Retinal pigment epithelial cell (primary cell): ENCODE results near the gene DHX40.
A peak's percentile ranks its signal among the peaks of the same experiment; 100 is the strongest.

Experiments used
- DNase-seq: peaks from one replicate; pipeline ENCODE4 v3.0.0-alpha.2; 2010; ENCODE audit warnings: low read depth
- H3K4me3 ChIP-seq: 2 replicates; pipeline ENCODE4 v1.5.1; 2011; ENCODE audit warnings: mild to moderate bottlenecking, low read length, control low read depth, moderate library complexity
- TF ChIP-seq, protein P1 (sequence below): conservative IDR thresholded peaks from 2 replicates; pipeline ENCODE4 v1.5.1; 2011; ENCODE audit warnings: low read depth, low read length, control low read depth, inconsistent platforms

DHX40 gene

DNA sequence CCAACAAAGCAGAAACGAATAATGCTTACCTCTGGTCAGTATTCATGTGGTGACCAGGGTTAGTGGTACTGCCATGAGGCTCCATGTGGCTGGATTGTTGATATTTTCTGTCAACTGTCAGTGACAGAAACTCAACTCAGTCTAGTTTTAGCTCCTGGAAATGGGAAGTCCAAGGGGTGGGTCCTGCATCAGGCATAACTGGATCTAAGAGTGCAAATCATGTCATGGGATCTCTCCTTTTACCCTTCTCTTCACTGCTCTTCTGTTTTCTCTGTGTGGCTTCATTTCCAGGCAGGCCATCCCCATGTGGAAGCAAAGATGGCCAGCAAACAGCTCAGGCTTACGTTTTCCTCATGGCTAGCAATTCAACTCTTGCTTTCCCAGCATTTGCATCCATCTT lies 39.0 kb upstream of the DHX40 start:
- DNase-seq: no peak
- H3K4me3 ChIP-seq: no peak overlapping the region
- TF ChIP-seq, protein P1, sequence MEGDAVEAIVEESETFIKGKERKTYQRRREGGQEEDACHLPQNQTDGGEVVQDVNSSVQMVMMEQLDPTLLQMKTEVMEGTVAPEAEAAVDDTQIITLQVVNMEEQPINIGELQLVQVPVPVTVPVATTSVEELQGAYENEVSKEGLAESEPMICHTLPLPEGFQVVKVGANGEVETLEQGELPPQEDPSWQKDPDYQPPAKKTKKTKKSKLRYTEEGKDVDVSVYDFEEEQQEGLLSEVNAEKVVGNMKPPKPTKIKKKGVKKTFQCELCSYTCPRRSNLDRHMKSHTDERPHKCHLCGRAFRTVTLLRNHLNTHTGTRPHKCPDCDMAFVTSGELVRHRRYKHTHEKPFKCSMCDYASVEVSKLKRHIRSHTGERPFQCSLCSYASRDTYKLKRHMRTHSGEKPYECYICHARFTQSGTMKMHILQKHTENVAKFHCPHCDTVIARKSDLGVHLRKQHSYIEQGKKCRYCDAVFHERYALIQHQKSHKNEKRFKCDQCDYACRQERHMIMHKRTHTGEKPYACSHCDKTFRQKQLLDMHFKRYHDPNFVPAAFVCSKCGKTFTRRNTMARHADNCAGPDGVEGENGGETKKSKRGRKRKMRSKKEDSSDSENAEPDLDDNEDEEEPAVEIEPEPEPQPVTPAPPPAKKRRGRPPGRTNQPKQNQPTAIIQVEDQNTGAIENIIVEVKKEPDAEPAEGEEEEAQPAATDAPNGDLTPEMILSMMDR: no peak

DNA sequence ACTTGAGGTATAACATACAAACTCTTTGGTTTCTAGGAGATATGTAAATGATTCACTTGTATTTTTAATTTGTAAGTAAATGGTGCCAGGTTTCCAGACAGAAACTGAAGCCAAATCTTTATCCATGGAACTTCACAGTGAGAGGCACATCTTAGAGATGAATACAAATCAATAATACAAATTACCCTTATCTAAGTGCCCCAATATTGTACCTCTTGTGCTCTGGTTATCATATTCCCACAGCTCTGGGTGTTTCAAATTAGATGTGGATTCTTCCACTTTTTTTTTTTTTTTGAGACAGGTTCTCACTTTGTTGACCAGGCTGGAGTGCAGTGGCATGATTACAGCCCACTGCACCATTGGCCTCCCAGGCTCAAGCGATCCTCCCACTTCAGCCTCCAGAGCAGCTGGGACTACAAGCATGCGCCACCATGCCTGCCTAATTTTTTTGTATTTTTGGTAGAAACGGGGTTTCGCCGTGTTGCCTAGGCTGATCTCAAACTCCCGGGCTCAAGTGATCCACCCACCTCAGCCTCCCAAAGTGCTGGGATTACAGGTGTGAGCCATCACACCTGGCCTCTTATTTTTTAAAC lies 38.0 kb upstream of the DHX40 start:
- H3K4me3 ChIP-seq: no peak overlapping the region
- DNase-seq: no peak
- TF ChIP-seq, protein P1: no peak

DNA sequence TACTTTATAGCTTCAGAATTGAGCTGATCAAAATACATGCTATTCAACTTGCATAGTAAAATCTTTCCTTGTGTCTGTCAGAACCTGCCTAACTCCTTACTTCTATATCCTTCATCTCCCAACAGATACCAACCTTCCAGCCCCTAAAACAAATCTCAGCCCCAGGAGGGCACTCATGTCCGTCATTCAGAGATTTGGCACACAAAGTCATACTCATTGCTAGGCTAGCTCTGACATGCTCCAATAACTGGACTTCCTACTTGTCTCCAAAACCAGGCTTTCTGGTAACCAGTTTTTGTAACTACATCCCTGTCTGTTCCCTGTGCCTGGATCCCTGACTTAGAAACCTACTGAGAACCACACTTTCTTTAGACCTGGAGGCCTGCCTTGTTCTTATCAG lies 37.5 kb upstream of the DHX40 start:
- TF ChIP-seq, protein P1: no peak

DNA sequence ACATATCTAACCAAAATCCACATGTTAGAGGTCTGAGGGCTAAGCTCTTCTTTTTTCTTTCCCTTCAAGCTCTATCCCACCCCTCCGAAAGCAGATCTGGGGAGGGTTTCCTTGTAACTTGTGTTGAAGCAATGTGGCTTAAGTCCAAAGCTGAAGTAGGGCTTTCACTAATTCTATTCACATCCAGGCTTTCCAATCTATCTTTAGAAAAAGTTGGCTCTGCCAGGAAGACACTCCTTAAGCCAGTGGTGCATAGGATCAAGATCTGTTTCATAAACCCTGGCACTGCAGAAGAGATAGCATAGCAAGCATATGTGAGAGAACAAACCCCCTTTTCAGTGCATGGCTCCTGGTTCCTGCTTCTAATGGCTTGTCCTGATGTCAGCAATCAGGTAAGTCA lies 34.9 kb upstream of the DHX40 start:
- DNase-seq: no peak
- TF ChIP-seq, protein P1: no peak
- no peak overlapping the region for H3K4me3 ChIP-seq

More for the DNA sequence above, 37.5 kb upstream of the DHX40 start:
- H3K4me3 ChIP-seq: no peak overlapping the region
- DNase-seq: no peak

DNA sequence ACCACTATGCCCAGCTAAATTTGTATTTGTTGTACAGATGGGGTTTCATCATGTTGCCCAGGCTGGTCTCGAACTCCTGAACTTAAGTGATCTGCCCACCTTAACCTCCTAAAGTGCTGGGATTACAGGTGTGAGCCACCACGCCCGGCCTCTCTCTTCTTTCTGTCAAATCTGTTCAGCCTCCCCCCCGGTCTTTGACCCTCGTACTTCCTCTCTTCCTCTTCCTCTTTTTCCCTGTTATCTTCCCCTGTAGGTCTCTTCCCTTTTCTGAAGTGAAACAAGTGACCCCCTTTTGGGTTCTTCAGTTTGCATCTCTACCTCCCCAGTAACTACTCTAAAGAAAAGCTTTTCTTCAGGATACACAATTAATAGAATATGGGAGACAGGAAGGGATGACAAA lies 31.7 kb upstream of the DHX40 start:
- TF ChIP-seq, protein P1: no peak
- no peak for DNase-seq
- no peak overlapping the region for H3K4me3 ChIP-seq

DNA sequence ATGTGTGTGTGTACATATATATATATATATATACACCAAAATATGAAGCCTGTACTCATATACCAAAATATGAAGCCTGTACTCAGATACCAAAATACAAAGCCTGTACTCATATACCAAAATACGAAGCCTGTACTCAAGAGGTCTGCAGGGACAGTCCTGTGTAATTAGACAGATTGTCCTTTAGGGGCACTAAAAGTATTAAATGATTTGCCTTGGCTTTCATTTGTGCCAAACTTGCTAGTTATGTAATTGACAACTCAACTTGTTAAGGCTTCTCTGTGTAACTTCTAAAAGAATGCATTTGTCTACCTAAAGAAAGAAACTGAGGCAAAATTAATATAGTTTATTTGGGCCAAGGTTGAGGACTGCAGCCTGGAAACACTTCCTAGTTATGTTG lies 30.8 kb upstream of the DHX40 start:
- no peak for DNase-seq
- no peak overlapping the region for H3K4me3 ChIP-seq
- TF ChIP-seq, protein P1: peak; percentile 25

DNA sequence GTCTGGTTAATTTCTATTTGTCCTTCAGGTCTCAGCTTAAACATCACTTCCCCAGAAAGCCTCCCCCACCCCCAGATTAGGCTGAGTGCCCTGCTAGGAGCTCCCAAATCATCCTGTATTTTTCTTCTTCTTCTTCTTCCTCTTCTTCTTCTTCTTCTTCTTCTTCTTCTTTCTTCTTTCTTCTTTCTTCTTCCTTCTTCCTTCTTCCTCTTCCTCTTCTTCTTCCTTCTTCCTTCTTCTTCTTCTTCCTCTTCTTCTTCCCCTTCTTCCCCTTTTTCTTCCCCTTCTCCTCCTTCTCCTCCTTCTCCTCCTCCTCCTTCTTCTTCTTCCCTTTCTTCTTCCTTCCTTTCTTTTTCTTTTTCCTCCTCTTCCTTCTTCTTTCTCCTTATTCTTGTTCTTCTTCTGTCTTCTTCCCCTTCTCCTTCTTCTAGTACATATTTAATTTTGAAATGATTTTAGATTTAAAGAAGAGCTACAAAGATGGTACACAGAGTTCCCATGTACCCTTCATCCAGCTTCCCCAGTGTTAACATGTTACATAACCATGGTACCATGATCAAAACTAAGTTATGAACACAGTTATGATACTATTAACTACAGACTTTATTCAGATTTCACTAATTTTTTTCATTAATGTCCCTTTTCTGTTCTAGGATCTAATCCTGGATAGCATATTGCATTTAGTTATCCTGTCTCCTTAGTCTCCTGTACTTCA lies 27.1 kb upstream of the DHX40 start:
- no peak for DNase-seq
- no peak overlapping the region for H3K4me3 ChIP-seq
- TF ChIP-seq, protein P1: no peak
